GM21367 (cell line): ENCODE measurements around the gene DNAH8.

Source experiments
- ATAC-seq: cut with Tn5 transposase; IDR thresholded peaks from one replicate; pipeline ENCODE4 v1.9.1; 2021; ENCODE audit not compliant: unreplicated experiment

DNAH8 gene

GRCh38 chr6:39047434-39048327 is 332.6 kb downstream of the DNAH8 start:
- no peak for ATAC-seq

GRCh38 chr6:39048481-39049399 is 333.6 kb downstream of the DNAH8 start, which contains the start of gene GLP1R:
TSS of gene GLP1R (plus strand) at chr6:39048781. CDS start at chr6:39048841, 60 bp downstream.
- ATAC-seq: no peak

GRCh38 chr6:39049575-39050283 is 334.6 kb downstream of the DNAH8 start:
- ATAC-seq: no peak

- no peak for ATAC-seq
Measured at GRCh38 chr6:39050453-39051112, 335.5 kb downstream of the DNAH8 start.

- ATAC-seq: no peak
Measured at GRCh38 chr6:39051399-39052122, 336.4 kb downstream of the DNAH8 start.

- no peak for ATAC-seq
Measured at GRCh38 chr6:39053016-39053624, 338.0 kb downstream of the DNAH8 start.

- no peak for ATAC-seq
Measured at GRCh38 chr6:39053854-39054576, 338.9 kb downstream of the DNAH8 start.

GRCh38 chr6:39054577-39055142 is 339.5 kb downstream of the DNAH8 start:
- ATAC-seq: no peak

- no peak for ATAC-seq
Measured at GRCh38 chr6:39055661-39056060, 340.6 kb downstream of the DNAH8 start.

- no peak for ATAC-seq
Measured at GRCh38 chr6:39056191-39056590, 341.1 kb downstream of the DNAH8 start.

GRCh38 chr6:39056681-39057080 is 341.6 kb downstream of the DNAH8 start:
- no peak for ATAC-seq

- no peak for ATAC-seq
Measured at GRCh38 chr6:39057251-39058155, 342.4 kb downstream of the DNAH8 start.

GRCh38 chr6:39058471-39059147 is 343.5 kb downstream of the DNAH8 start:
- no peak for ATAC-seq

GRCh38 chr6:39059496-39060310 is 344.6 kb downstream of the DNAH8 start:
- ATAC-seq: no peak

GRCh38 chr6:39060467-39061160 is 345.5 kb downstream of the DNAH8 start:
- ATAC-seq: no peak
